HG03139 (cell line): Measurements from ENCODE around the gene SMKR1.
"Not testable (repeated sequence)": the region's sequence is repeated elsewhere in the genome, so short reads cannot be mapped to it uniquely, and the experiment has no call there.

ENCODE experiments used
- ATAC-seq: cut with Tn5 transposase; IDR thresholded peaks from one replicate; pipeline ENCODE4 v1.9.1; 2021; ENCODE audit not compliant: unreplicated experiment

The SMKR1 gene

DNA sequence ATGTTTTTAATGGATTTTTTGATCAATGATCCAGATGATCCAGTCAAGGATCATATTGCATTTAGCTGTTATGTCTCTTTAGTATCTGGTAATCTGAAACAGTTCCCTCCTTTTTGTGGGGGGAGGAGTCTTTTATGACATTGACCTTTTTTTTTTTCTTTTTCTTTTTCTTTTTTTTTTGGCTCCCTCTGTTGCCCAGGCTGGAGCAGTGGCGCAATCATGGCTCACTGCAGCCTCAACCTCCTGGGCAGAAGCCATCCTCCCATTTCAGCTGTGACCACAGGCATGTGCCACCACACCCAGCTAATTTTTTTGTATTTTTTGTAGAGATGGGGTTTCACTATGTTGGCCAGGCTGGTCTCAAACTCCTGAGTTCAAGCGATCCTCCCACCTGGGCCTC, 22.1 kb downstream of the SMKR1 start:
- not testable (repeated sequence) for ATAC-seq

DNA sequence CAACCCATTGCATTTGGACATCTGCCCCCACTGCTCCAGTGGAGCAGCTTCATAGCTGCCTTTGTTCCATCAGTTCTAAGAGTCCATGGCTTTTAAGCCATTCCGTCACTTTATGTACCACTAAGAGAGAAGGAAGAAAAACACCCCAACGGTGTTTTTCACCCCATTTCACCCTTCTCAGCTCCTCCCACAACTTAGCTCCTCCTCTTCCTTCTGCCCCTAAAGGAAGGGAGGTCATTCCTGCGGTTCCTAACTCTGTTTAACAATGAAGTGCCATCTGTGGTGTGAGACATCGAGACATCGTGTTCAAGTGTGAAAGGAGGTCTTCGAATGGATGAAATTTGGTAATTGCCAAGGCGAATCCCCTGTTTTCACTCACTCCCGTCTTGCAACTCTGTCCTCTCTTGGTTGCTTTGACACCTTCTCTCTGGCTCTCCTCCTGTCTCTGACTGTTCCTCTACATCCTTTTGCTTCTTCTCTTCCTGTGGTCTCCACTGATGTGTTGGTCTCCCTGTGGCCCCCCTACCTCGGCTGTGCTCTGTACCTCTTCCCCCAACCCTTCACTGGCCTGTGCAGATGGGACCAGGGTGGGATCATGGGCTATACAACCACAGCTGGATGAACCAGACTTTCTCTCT, 23.0 kb downstream of the SMKR1 start:
- no peak for ATAC-seq

DNA sequence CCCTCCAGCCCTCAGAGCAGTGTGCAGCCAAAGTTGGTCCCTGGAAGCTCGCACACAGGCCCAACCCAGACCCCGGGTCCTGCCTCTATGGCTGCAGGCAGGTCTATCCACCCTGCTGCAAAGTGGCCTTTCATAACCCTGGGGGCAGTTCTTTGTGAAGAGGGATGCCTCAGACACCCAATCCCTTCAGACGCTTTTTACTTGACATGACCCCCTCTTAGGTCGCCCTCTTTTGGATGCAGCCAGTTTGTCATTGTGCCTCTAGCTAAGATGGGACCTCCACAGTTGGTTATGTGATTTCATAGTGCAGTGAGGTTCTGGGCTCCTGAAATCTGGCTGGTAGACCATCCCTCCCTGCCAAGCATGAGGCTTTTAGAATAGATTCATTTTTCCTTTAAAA, 27.3 kb downstream of the SMKR1 start:
- no peak for ATAC-seq

DNA sequence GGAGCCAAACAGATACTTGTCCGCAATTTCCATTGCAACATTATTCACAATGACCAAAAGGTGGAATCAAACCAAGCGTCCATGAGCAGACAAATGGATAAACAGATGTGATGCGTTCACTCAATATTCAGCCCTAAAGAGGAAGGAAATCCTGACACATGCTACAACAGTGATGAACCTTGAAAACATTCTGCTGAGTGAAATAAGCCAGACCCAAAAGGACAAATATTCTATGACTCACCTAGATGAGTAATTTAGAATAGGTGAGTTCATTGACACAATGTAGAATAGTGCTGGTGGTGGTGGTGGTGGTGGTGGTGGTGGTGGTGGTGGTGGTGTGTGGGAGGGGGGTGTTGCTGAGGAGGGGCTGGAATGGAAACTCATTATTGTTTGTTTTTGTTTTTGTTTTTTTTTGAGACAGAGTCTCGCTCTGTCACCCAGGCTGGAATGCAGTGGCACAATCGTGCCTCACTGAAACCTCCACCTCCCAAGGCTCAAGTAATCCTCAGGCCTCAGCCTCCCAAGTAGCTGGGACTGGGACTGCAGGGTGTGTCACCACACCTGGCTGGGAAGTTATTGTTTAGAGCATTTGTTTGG, 28.6 kb downstream of the SMKR1 start:
- no peak for ATAC-seq

DNA sequence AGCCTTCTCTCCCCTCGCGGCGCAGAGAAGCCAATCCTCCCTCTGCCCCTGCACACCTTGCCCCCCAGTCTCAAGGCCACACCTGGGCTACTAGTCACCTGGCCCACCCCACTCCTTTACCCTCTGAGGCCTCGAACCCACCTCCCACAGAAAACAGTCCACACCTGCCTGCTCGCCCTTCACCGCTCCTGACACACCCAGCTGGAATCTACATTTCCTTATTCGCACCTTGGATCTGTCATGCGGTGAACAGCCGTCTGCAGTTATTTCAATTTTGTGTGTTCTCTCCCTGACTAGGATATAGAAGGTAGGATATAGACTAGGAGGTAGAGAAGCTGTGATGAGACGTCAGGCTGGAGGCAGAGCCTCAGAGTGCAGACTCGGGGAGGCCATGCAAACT, 29.4 kb downstream of the SMKR1 start:
- no peak for ATAC-seq

DNA sequence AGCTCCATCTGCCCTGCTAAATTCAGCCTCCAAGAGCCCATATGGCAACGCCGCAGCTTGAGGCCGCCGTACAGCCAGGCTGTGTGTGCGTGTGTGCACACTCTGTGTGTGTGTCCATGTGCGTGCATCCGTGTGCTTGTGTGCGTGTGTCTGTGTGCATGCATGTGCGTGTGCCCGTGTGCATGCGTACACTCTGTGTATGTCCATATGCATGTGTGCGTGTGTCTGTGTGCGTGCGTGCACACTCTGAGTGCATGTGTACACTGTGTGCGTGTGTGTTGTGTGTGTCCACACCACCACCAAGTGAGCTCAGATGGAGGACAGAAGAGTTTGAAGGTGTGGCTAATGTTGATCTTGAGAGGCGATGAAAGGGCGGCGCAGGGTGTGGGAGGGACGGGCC, 30.0 kb downstream of the SMKR1 start:
- no peak for ATAC-seq

DNA sequence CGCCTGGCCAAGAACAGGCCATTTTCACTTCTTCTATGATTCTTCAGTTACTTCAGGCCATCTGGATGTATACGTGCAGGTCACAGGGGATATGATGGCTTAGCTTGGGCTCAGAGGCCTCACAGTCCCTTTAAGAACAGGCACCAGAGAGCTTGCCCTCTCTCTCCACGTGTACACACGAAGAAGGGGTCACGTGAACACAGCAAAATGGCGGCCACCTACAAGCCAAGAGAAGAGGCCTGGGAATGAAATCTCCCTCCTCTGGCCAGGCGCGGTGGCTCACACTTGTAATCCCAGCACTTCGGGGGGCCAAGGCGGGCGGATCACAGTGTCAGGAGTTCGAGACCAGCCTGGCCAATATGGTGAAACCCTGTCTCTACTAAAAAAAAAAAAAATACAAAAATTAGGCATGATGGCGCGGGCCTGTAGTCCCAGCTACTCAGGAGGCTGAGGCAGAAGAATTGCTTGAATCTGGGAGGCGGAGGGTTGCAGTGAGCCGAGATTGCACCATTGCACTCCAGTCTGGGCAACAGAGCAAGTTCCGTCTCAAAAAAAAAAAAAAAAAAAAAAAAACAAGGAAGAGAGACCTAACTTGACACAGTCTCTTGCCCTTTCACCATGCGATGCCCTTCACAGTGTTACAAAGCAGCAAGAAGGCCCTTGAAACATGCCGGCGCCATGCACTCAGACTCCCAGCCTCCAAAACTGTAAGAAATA, 32.4 kb downstream of the SMKR1 start:
- not testable (repeated sequence) for ATAC-seq

DNA sequence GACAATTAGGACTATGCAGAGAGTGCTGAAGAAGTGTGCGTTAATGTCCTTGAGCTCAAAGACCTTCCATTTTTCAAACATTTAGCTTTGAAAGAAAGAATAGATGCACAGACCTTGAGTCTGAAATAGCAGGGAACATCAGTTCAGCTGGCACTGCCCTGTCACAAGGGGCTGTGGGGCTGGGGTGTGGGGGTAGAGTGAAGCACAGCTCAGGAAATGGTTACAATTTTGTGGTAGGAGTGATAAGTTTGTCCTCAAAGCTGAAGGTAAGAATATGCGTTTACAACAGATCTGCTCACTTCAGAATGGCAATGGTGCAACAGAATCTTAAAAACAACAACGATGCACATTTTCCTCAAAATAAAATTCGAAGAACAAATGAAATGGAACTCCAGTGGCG, 33.6 kb downstream of the SMKR1 start:
- ATAC-seq = no peak

DNA sequence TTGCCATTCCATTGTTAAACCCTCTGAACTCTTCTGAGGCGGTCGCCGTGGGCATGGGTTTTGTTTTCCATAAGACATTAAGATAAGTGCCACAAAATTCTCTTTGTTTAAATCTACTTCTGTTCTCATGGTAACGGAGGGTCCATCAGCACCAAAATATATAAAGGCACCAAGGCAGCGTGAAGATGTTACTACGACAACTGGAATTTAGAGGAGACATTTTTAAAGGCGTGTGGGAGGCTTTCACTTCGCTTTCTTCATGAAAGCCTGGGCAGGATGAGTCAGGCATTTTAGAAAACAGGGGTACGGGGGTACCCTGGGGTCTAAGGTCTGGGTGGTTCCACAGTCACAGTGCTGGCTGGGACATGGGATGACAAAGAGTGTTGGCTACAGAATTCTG, 34.0 kb downstream of the SMKR1 start:
- ATAC-seq = no peak

DNA sequence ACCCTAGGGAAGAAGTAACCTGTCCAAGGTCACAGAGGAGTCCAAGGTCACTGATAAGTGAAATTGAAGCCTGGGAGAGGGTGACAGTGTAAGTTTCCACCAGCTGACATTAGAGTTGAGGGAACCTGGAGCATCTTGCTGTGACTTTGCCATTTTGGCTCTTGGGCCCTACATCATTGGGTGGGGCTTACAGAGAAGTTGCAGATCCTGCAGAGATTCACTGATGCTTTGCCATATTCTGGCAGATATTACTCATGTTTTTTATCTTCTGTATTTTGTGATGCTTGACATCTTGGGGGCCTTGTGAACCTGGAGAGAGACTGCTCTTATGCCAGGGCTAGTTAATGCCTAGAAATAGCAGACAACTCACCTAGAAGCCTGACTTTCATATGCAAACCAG, 36.5 kb downstream of the SMKR1 start:
- no peak for ATAC-seq

DNA sequence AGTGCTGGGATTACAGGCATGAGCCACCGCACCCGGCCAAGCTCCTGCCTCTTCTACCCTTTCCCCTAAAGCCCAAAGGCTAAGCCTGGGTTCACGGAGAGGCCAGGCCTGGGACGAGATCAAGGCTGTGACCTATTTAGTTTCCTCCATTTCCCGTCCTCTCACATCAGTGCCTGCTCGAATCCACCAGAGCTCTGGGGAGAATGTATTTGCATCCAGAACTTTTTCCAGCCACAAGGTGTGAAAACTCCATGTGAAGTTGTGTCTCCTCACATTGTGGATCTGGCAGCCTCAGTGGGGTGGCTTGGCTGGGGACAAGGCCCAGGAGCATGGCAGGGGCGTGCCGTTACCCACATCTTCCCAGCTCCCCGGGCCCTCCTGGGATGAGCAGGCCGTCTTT, 38.0 kb downstream of the SMKR1 start:
- ATAC-seq = no peak

DNA sequence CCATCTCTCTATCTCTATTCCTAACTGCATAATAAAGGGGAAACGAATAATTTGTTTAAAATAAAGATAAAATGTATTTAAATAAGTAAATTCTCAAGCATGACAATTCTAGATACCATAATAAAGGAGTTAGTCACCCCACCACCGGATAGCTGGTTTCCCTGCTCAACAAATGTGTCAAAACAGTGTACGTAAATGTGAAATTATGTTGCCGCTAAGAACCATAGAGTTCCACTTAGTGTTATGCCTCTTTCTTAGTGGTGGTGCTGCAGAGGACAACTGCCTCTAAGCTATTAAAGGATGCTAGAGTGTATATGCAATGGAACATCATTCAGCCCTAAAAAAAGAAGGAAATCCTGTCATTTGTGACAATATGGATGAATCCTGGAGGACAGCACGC, 42.4 kb downstream of the SMKR1 start:
- no peak for ATAC-seq

DNA sequence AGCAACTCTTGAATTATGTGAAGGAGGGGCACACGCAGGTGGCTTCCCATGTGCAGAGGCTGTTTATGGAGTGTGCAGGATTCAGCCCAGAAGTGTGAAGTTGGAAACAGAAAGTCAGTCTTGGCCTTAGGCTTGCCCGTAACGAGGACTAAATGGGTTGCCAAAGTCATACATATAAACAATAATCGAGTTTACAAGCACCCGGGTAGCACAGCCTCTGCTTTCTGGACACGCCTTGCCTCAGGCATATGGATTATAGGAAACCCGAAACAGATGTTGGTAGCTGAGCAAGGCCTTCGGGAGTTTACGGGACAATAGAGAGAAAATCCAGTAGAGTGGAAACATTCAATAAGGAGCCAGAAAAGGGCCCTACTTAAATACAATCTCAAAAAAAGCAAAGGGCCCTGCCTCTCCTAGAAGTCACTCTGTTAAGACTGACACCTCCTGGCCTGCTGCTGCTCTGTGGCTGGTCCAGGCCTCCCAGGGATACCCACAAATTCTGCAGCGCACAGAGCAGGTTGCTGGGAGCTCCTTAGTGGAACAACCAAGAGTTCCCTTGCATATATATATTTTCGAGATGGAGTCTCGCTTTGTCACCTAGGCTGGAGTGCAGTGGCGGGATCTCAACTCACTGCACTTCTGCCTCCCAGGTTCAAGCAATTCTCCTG, 48.5 kb downstream of the SMKR1 start:
- no peak for ATAC-seq

DNA sequence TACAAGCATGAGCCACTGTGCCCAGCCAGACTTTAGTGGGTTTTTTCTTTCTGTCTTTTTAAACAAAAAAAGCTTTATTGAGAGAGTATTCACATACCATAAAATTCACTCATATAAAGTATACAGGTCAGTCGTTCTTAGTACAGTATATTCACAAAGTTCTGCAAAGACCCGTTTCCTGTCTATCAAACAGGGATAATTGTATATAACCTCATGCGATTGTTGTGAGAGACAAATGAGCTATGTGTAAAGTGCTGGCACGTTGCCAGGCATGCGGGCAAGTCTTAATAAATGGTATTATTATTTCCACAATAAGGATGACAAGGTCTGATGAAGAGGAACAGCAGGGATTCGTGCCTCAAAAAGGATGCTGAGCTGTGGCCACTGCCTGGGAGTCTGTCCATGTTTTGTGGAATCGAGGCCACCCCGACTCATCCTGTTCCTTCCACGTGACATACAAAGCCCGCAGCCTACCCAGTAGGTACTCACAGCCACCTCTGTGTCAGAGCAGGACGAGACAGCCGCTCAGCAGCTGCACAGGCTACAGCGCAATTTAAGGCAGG, 51.6 kb downstream of the SMKR1 start:
- no peak for ATAC-seq

DNA sequence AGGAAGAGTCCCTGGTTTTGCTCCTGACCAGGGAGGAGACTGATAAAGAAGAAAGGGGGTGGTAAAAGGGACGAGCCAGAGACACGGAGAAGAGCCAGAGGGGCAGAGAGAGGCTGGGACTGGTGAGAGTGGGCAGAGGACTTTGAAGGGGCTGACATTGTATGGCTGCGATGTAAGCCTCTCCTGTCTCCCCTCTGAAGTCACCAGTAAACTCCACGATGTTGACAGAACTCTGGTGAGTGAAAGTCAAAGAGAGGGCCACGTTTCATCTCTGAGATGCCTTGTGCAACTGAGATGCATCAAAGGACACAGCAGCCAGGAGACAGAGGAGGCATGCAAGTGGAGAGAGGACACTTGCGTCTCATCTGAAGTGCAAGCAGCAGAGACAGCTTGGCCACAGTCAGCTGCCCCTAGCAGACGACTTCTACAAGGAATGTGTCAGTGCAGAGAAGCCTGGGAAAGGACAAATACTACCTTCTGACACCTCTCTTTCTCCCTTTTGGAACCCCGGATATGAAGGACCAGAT, 54.3 kb downstream of the SMKR1 start:
- ATAC-seq = no peak

DNA sequence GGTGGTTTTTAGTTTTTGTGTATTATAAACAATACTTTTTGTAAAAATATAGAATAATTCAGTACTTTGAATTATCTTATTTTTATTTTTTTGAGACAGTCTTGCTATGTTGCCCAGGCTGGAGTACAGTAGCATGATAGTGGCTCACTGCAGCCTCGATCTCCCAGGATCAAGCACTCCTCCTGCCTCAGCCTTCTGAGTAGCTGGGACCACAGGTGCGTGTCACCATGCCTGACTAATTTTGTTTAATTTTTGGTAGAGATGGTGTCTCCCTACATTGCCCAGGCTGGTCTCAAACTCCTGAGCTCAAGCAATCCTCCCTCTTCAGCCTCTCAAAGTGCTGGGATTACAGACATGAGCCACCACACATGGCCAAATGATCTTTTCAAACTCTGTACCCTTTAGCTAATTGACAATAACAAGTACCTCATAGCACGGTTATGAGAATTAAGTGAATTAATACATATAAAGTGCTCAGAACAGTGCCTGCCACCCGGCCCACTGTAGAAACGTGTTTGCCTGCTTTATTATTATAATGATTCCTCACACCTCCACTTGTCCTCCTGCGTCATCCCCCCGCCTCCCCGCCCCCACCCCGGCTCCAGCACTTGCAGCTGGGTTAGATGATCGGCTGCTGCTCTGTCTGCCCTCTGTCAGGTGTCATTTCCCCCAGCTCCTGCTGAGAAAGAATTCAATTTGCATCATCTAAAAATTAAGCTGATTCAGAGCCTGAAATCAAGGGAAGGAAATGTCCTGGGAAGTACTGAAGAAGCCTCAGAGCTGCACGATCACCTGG, 55.6 kb downstream of the SMKR1 start:
- ATAC-seq = no peak

DNA sequence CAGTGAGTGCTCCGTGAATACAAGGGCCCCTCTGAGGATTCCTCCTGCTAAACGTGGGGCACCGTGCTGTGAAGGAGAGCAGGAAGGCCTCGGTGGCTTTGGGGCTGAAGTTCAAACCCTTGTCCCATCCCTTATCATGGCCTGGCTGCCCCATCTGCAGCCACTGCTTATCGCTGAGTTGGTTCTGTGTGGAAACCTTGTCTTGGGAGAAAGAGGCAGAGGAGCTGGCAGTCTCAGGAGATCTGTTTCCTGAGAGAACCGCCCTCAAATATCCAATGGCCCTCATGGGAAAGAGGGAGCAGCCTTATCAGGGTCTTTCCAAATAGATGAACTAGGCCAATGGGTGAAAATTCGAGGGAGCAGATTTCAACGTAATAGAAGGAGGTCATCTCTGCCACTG, 57.2 kb downstream of the SMKR1 start:
- no peak for ATAC-seq

DNA sequence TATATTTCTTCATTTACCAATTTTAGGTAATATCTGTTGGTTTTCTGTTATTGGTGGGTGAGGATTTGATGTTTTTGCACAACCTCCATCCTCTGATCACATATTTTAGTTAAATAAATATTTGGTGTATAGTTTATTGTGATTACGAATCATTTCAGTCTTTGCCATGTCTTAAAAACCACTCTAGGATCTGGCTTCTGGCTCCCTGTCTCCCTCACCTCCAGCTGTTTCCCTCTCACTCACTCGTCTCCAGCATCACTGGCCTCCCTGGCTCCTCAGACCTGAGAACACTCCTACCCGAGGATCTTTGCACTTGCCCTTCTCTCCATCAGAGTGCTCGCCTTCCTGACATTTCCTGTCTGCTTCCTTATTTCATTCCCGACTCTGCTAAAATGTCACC, 58.5 kb downstream of the SMKR1 start:
- ATAC-seq = no peak

DNA sequence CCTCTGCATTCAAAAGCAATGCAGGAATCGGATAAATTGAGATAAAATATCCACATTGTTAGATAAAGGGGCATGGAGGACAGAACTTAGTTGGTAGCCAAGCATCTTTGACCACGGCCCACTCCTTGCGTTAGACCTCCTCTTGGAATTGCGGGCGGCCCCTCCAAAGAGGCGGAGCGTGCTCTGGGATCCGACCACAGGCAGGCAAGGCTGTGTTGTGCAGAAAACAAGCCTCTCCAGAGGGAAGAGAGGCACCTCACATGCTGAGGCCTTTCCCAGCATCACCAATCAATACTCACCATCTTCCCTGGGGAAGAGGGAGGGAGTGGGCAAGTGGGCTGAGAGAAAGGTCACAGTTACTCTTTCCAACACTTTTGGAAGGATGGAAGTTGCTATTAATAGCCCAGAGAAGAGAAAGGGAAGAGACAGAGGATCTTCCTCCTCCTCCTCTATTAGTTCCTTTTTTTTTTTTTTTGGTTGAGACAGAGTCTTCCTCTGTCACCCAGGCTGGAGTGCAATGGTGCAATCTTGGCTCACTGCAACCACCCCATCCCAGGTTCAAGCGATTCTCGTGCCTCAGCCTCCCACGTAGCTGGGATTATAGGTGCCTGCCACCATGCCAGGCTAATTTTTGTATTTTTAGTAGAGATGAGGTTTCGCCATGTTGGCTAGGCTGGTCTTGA, 59.5 kb downstream of the SMKR1 start:
- ATAC-seq = no peak
